Activated CD4-positive, alpha-beta T cell treated with anti-CD3 and anti-CD28 coated beads for 24 hours (primary cell): ENCODE data around the gene TTC3.
"Not testable (repeated sequence)": the region's sequence is repeated elsewhere in the genome, so short reads cannot be mapped to it uniquely, and the experiment has no call there.

Source experiments
- DNase-seq, 2 donors: peaks; one replicate each; pipeline ENCODE4 v3.0.0-alpha.2; 2020; ENCODE audit warnings: low read depth in 2 of 2

Gene TTC3

GRCh38 chr21:37088186-37088735 is 15.2 kb downstream of the TTC3 start:
- DNase-seq: no peak

GRCh38 chr21:37093977-37094376 is 20.9 kb downstream of the TTC3 start:
- no peak for DNase-seq

GRCh38 chr21:37095821-37096220 is 22.8 kb downstream of the TTC3 start:
- no peak for DNase-seq

GRCh38 chr21:37098751-37099150 is 25.7 kb downstream of the TTC3 start:
- DNase-seq: no peak

GRCh38 chr21:37100316-37100715 is 27.3 kb downstream of the TTC3 start:
- no peak for DNase-seq

- no peak for DNase-seq
Measured at GRCh38 chr21:37101384-37101783, 28.3 kb downstream of the TTC3 start.

GRCh38 chr21:37102746-37103145 is 29.7 kb downstream of the TTC3 start:
- not testable (repeated sequence) for DNase-seq

GRCh38 chr21:37106998-37107397 is 33.9 kb downstream of the TTC3 start:
- no peak for DNase-seq

- not testable (repeated sequence) for DNase-seq
Measured at GRCh38 chr21:37111029-37111428, 38.0 kb downstream of the TTC3 start.

GRCh38 chr21:37114301-37114700 is 41.2 kb downstream of the TTC3 start:
- not testable (repeated sequence) for DNase-seq

GRCh38 chr21:37116459-37116858 is 43.4 kb downstream of the TTC3 start:
- not testable (repeated sequence) for DNase-seq

- DNase-seq: no peak
Measured at GRCh38 chr21:37117204-37117603, 44.1 kb downstream of the TTC3 start.

- DNase-seq: no peak
Measured at GRCh38 chr21:37118187-37118826, 45.3 kb downstream of the TTC3 start.

GRCh38 chr21:37119421-37120218 is 46.6 kb downstream of the TTC3 start:
- DNase-seq: no peak

GRCh38 chr21:37128076-37128475 is 55.0 kb downstream of the TTC3 start:
- DNase-seq: no peak

GRCh38 chr21:37130971-37131370 is 57.9 kb downstream of the TTC3 start:
- DNase-seq: no peak

- no peak for DNase-seq
Measured at GRCh38 chr21:37136261-37136660, 63.2 kb downstream of the TTC3 start.

- DNase-seq: no peak
Measured at GRCh38 chr21:37136744-37137143, 63.7 kb downstream of the TTC3 start.

- no peak for DNase-seq
Measured at GRCh38 chr21:37139154-37139553, 66.1 kb downstream of the TTC3 start.

- no peak for DNase-seq
Measured at GRCh38 chr21:37139902-37140301, 66.8 kb downstream of the TTC3 start.

GRCh38 chr21:37143392-37143791 is 70.3 kb downstream of the TTC3 start:
- not testable (repeated sequence) for DNase-seq

- no peak for DNase-seq
Measured at GRCh38 chr21:37145635-37146111, 72.6 kb downstream of the TTC3 start.
